Smooth muscle cell (in vitro differentiated cells): ENCODE measurements around the gene AQP9. TPM values are rescaled to one million over a fixed set of nuclear protein-coding genes. Genes with fewer than 3 reads are reported as not detected.
"Not testable (repeated sequence)": the region's sequence is repeated elsewhere in the genome, so short reads cannot be mapped to it uniquely, and the experiment has no call there.

Experiments
- DNase-seq: peaks from one replicate; lab custom pipeline; 2025; ENCODE audit not compliant: unreplicated experiment; lab: John Stamatoyannopoulos, UW
- H2AFZ ChIP-seq: fragments of 200-600 bp; sonication (generic); 2 replicates; pipeline ENCODE4 v1.6.0; 2016; ENCODE audit warnings: antibody characterized with exemption, low read depth, mild to moderate bottlenecking
- H3F3A ChIP-seq: fragments of 200-600 bp; sonication (generic); 2 replicates; pipeline ENCODE4 v1.6.0; 2017; ENCODE audit warnings: antibody characterized with exemption, low read depth
- H3K27ac ChIP-seq: fragments of 200-600 bp; sonication (generic); 2 replicates; pipeline ENCODE4 v1.5.1; 2016; ENCODE audit warnings: low read depth, mild to moderate bottlenecking
- H3K27me3 ChIP-seq: fragments of 200-600 bp; sonication (generic); 2 replicates; pipeline ENCODE4 v1.6.1; 2016; ENCODE audit warnings: low read depth, mild to moderate bottlenecking
- H3K36me3 ChIP-seq: fragments of 200-600 bp; sonication (generic); 2 replicates; pipeline ENCODE4 v1.5.1; 2016; ENCODE audit warnings: low read depth
- H3K4me1 ChIP-seq: fragments of 200-600 bp; sonication (generic); 2 replicates; pipeline ENCODE4 v1.5.1; 2016; ENCODE audit warnings: low read depth
- H3K4me2 ChIP-seq: fragments of 200-600 bp; sonication (generic); 2 replicates; pipeline ENCODE4 v1.6.0; 2016; ENCODE audit warnings: mild to moderate bottlenecking
- H3K4me3 ChIP-seq: fragments of 200-600 bp; sonication (generic); 2 replicates; pipeline ENCODE4 v1.5.1; 2016; ENCODE audit warnings: mild to moderate bottlenecking
- H3K79me2 ChIP-seq: fragments of 200-600 bp; sonication (generic); 2 replicates; pipeline ENCODE4 v1.6.0; 2016; ENCODE audit warnings: low read depth, mild to moderate bottlenecking
- H3K9ac ChIP-seq: fragments of 200-600 bp; sonication (generic); 2 replicates; pipeline ENCODE4 v1.6.0; 2016; ENCODE audit warnings: low read depth
- H3K9me3 ChIP-seq: fragments of 200-600 bp; sonication (generic); replicated peaks from 2 replicates; pipeline ENCODE4 v1.5.1; 2016; ENCODE audit warnings: low read depth
- H4K20me1 ChIP-seq: fragments of 200-600 bp; sonication (generic); 2 replicates; pipeline ENCODE4 v1.6.0; 2016; ENCODE audit warnings: low read depth
- WGBS: methylation state at CpG from one replicate; pipeline ENCODE4 v1.1.7; 2016; ENCODE audit warnings: low lambda C conversion rate; 5-methylcytosine and 5-hydroxymethylcytosine counted together
- polyA plus RNA-seq: library from polyadenylated mRNA; unstranded; fragments of >200 nt; fragmentation: Nextera tagmentation; extraction: Ambion mirVana; gene quantifications from 2 replicates; pipeline ENCODE4 v1.2.1, GENCODE V29; 2016
- total RNA-seq: library from RNA; depleted of rRNA; stranded (reverse); fragments of >200 nt; gene quantifications from 2 replicates; pipeline ENCODE4 v1.2.3, GENCODE V29; 2014
- TF ChIP-seq, protein P1 (sequence below): fragments of 200-600 bp; sonication (generic); IDR thresholded peaks from 2 replicates; pipeline ENCODE4 v1.5.1; 2017; ENCODE audit warnings: borderline replicate concordance, mild to moderate bottlenecking, antibody characterized with exemption; ENCODE audit not compliant: insufficient read depth, poor library complexity, severe bottlenecking

AQP9 gene
- total and polyA plus RNA-seq, 2 experiments from 2014 or later = 1.5 TPM; not detected in 1

DNA sequence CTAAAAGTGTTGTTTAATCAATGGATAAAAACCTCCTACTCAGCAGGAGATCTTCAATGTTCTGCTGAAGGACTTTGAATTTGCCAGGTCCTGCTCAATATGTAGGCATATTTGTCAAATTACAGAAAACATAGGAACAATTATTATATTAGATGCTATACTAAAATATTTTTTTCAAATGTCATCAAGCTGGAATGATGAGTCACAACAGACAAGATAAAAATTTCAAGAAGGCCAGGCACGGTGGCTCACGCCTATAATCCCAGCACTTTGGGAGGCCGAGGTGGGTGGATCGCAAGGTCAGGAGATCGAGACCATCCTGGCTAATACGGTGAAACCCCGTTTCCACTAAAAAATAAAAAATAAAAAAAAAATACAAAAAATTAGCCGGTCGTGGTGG lies 68.0 kb downstream of the AQP9 start:
- no peak overlapping the region for H3K4me3 ChIP-seq
- no peaks in the 10 kb centered on the region for H3K4me1 ChIP-seq
- TF ChIP-seq, protein P1, sequence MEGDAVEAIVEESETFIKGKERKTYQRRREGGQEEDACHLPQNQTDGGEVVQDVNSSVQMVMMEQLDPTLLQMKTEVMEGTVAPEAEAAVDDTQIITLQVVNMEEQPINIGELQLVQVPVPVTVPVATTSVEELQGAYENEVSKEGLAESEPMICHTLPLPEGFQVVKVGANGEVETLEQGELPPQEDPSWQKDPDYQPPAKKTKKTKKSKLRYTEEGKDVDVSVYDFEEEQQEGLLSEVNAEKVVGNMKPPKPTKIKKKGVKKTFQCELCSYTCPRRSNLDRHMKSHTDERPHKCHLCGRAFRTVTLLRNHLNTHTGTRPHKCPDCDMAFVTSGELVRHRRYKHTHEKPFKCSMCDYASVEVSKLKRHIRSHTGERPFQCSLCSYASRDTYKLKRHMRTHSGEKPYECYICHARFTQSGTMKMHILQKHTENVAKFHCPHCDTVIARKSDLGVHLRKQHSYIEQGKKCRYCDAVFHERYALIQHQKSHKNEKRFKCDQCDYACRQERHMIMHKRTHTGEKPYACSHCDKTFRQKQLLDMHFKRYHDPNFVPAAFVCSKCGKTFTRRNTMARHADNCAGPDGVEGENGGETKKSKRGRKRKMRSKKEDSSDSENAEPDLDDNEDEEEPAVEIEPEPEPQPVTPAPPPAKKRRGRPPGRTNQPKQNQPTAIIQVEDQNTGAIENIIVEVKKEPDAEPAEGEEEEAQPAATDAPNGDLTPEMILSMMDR = no peak
- H3K36me3 ChIP-seq = no peaks in the 10 kb centered on the region
- no peaks in the 10 kb centered on the region for H4K20me1 ChIP-seq
- 90% methylated on average over 9 of the region's 9 CpGs for WGBS
- H3K79me2 ChIP-seq = no peaks in the 10 kb centered on the region
- no peaks in the 10 kb centered on the region for H3K27me3 ChIP-seq
- no peaks in the 10 kb centered on the region for H3K9me3 ChIP-seq
- H3K9ac ChIP-seq = no peak overlapping the region
- no peak overlapping the region for H3K4me2 ChIP-seq
- no peak overlapping the region for H3K27ac ChIP-seq
- DNase-seq = no peak
- no peak overlapping the region for H2AFZ ChIP-seq
- no peaks in the 10 kb centered on the region for H3F3A ChIP-seq

DNA sequence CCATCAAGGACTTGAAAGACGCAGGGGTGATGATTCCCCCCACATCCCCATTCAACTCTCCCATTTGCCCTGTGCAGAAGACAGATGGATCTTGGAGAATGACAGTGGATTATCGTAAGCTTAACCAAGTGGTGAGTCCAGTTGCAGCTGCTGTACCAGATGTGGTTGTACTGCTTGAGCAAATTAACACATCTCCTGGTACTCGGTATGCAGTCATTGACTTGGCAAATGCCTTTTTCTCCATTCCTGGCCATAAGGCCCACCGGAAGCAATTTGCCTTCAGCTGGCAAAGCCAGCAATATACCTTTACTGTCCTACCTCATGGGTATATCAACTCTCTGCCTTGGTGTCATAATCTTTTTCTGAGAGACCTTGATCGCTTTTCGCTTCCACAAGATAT lies 70.0 kb downstream of the AQP9 start:
- H3K36me3 ChIP-seq, H3K9ac ChIP-seq, H3K4me3 ChIP-seq, H3K27me3 ChIP-seq, DNase-seq, H4K20me1 ChIP-seq, H3K4me1 ChIP-seq, H3K9me3 ChIP-seq, H3K79me2 ChIP-seq, H3F3A ChIP-seq, H2AFZ ChIP-seq, H3K4me2 ChIP-seq, H3K27ac ChIP-seq: not testable (repeated sequence)
- WGBS = 96% methylated on average over 6 of the region's 6 CpGs

- H3K4me3 ChIP-seq, H3K27ac ChIP-seq, H3K79me2 ChIP-seq, DNase-seq, H3K27me3 ChIP-seq, H3K9me3 ChIP-seq, H3K4me1 ChIP-seq, H3F3A ChIP-seq, H2AFZ ChIP-seq, H3K4me2 ChIP-seq, H3K36me3 ChIP-seq, H3K9ac ChIP-seq, H4K20me1 ChIP-seq: not testable (repeated sequence)
- WGBS = 92% methylated on average over 3 of the region's 3 CpGs
Observed at GRCh38 chr15:58209007-58209481, 70.9 kb downstream of the AQP9 start.

- H4K20me1 ChIP-seq, H3K27ac ChIP-seq, H3K4me3 ChIP-seq, H3K27me3 ChIP-seq, H3K9ac ChIP-seq, H3K4me2 ChIP-seq, H2AFZ ChIP-seq, H3K4me1 ChIP-seq, H3K36me3 ChIP-seq, H3K79me2 ChIP-seq, DNase-seq, H3F3A ChIP-seq, H3K9me3 ChIP-seq: not testable (repeated sequence)
- WGBS = 87% methylated on average over 4 of the region's 4 CpGs
Observed at GRCh38 chr15:58210031-58210430, 71.8 kb downstream of the AQP9 start.

- DNase-seq = no peak
- TF ChIP-seq, protein P1 = peak; percentile 55
- H3K36me3 ChIP-seq = no peaks in the 10 kb centered on the region
- peak overlapping the region; percentile 19 for H3K27ac ChIP-seq
- peak overlapping the region; percentile 9 for H2AFZ ChIP-seq
- H3K4me2 ChIP-seq = no peak overlapping the region
- no peaks in the 10 kb centered on the region for H3F3A ChIP-seq
- no peaks in the 10 kb centered on the region for H4K20me1 ChIP-seq
- peaks cover 8% of the 10 kb centered on the region for H3K4me1 ChIP-seq
- no peak overlapping the region for H3K4me3 ChIP-seq
- H3K9ac ChIP-seq = no peak overlapping the region
- no peaks in the 10 kb centered on the region for H3K79me2 ChIP-seq
- H3K27me3 ChIP-seq = no peaks in the 10 kb centered on the region
- no peaks in the 10 kb centered on the region for H3K9me3 ChIP-seq
- 92% methylated on average over 7 of the region's 7 CpGs for WGBS
Observed at GRCh38 chr15:58212909-58213526, 74.8 kb downstream of the AQP9 start.
